DMS 273 (cell line): ENCODE results near the gene ATG7.
A peak's percentile ranks its signal among the peaks of the same experiment; 100 is the strongest.
"Not testable (repeated sequence)": the region's sequence is repeated elsewhere in the genome, so short reads cannot be mapped to it uniquely, and the experiment has no call there.

Experiments
- DNase-seq: peaks from one replicate; lab custom pipeline; 2025; ENCODE audit not compliant: unreplicated experiment; lab: John Stamatoyannopoulos, UW

The ATG7 gene

GRCh38 chr3:11422291-11422690 lies 150.1 kb downstream of the ATG7 start:
- DNase-seq = no peak

- DNase-seq = no peak
These were observed 151.7 kb downstream of the ATG7 start for GRCh38 chr3:11423868-11424267.

- no peak for DNase-seq
These were observed 152.1 kb downstream of the ATG7 start for GRCh38 chr3:11424277-11424676.

GRCh38 chr3:11430207-11430606 lies 158.0 kb downstream of the ATG7 start:
- no peak for DNase-seq

- DNase-seq = no peak
These were observed 158.4 kb downstream of the ATG7 start for GRCh38 chr3:11430624-11431023.

DNA sequence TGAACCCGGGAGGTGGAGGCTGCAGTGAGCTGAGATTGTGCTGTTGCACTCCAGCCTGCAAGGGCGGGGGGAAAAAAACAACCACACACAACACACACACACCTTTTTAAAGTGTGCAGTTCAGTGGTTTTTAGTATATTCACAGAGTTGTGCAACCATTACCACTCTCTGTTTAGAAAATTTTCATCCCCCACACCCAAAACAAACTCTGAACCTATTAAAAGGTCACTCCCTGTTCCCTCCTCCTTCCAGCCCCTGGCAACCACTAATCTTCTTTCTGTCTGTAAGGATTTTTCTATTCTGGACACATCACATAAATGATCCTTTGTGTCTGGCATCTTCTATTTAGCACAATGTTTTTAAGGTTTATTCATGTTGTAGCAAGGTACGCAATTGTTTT lies 159.1 kb downstream of the ATG7 start:
- no peak for DNase-seq

DNA sequence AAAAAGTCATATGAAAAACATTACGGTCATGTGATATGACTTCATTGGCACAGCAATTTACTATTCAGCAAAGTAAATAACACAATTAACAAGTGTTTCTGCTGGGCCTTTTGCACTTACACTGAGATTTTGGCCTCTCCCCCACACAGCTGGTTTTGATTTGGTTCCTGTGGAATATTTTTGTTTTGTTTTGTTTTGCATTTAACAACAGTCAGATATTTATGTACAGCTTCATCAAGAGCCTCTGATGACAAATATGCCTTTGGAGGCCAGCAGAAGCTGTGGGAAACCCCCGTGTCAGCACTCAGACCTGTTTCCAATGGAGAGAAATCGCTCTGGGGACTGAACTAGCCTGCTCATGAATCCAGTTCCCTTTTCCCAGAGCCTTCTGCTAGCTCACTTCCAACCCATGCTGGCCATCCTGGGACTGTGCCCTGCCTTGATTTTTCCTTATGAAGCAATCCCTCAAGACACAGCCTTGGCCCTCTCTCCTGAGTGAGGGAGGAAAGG lies 161.9 kb downstream of the ATG7 start:
- DNase-seq = no peak

GRCh38 chr3:11434563-11435096 lies 162.4 kb downstream of the ATG7 start:
- DNase-seq = no peak

DNA sequence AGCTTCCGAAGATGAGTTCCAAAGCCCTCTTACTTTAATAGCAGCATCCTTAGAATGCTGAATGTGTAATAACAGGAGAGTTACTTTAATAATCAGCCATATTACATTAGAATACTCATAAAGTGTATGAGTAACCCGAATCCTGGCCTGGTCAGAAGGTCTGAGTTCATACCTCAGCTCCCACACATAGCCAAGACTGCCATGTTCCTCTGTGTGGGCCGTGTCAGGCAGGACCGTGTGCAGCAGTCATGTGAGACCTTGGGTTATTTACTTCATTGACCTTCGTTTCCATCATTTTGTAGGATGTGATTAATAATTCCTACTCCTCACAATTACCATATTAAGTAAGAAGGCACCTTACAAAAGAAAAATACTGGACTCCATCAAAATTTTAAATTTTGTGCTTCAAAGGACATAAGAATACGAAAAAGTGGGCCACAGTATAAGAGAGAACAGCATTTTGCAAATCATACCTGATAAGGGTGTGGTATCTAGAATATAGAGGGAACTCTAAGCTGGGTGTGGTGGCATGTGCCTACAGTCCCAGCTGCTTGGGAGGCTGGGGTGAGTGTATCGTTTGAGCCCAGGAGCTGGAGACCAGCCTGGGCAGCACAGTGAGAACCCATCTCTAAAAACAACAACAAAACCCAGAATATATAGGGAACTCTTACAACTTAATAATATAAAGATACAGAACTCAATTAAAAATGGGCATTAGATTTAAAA lies 163.4 kb downstream of the ATG7 start:
- no peak for DNase-seq

DNA sequence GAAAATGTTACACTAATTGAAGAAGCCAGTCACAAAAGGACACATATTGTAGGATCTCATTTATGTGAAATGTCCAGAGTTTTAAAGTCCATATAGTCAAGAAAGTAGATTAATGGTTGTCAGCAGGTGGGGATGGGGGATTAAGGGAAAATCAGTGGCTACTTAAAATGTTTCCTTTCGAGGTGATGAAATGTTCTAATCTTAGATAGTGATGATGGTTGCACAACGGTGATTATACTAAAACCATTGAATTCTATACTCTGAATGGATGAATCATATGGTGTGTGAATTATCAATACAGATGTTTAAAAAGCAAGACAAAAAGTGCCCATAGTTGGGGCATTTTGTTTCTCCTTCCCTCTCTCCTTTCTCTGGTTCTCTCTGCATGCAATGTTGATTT lies 164.6 kb downstream of the ATG7 start:
- no peak for DNase-seq

- no peak for DNase-seq
These were observed 165.3 kb downstream of the ATG7 start for GRCh38 chr3:11437506-11437905.

DNA sequence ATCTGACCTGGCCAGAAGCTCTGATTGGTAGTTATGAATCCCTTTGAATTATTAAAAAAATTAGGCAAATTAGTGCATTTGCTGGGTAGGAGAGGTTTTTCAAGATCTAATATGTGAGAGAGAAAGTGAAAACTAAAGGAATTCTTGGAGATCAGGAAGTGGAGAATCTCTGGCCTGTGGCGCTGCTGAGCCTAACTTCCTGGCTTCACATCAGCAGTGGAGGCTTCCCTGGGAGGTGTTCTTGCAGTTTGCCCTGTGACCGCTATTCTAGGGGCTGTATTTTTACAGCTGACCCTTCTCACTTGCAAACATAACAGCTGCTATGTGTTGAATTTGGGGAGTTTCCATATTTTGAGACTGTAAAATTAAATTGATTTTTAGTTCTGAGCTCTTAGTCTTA lies 166.4 kb downstream of the ATG7 start:
- no peak for DNase-seq

DNA sequence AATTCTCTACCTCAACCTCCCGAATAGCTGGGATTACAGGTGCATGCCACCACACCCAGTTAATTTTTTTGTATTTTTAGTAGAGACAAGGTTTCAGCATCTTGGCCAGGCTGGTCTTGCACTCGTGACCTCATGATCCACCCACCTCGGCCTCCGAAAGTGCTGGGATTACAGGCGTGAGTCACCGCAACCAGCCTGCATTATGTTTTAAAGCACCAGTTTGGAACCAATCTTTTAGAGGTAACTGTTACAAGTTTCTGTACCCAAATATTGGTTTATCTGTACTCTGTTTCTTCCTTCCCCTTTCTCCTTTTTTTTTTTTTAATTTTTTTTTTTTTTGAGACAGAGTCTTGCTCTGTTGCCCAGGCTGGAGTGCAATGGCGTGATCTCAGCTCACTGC lies 169.1 kb downstream of the ATG7 start:
- DNase-seq = not testable (repeated sequence)

- no peak for DNase-seq
These were observed 172.2 kb downstream of the ATG7 start for GRCh38 chr3:11444404-11444803.

DNA sequence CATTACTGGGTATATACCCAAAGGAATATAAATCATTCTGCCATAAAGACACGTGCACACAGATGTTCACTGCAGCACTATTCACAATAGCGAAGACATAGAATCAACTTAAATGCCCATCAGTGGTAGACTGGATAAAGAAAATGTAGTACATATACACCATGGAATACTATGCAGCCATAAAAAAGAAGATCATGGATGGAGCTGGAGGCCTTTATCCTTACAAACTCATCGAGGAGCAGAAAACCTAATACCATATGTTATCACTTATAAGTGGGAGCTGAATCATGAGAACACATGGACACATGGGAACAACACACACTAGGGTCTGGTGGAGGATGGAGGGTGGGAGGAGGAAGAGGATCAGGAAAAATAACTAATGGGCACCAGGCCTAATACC lies 173.0 kb downstream of the ATG7 start:
- DNase-seq = not testable (repeated sequence)

- no peak for DNase-seq
These were observed 173.7 kb downstream of the ATG7 start for GRCh38 chr3:11445883-11446282.

DNA sequence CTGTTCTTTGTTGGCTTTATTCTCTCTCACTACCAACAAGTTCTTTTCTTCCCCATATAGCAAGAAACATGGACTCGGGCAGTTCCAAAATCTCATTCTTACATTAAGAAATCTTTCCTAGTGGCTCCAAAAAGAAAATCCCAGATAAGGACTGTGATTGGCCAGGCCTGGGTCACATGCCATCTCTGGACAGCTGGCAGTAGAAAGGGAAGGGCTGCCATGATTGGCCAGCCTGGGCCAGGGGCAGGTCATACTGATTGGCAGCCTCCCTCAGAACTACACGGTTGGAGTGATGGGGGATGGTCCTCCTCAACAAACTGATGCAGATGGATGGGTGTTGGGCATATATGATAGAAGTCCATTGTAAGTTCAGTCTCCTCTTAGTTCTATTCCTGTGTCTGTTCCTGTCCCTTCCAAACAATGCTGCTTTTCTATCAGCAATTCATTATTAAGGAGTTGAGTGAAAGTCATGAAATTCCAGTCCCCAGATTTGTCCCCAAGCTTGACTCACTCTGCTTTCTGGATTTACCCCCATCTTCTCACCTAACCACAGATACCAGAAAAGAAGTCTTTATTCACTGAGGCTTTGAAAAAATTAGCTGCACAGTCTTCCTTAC lies 175.5 kb downstream of the ATG7 start:
- no peak for DNase-seq

- DNase-seq = no peak
These were observed 177.8 kb downstream of the ATG7 start for GRCh38 chr3:11450015-11450414.

GRCh38 chr3:11452312-11452711 lies 180.1 kb downstream of the ATG7 start:
- no peak for DNase-seq

- DNase-seq = peak; percentile 15
These were observed 181.0 kb downstream of the ATG7 start for GRCh38 chr3:11452885-11453847.

GRCh38 chr3:11455956-11456355 lies 183.8 kb downstream of the ATG7 start:
- no peak for DNase-seq
